Activated naive CD8-positive, alpha-beta T cell (primary cell): ENCODE results near the gene MUC3A.

ENCODE experiments used
- H3K27ac Mint-ChIP-seq: one replicate; pipeline ENCODE4 v1.8.0; 2021; ENCODE audit warnings: mixed read lengths
- H3K27me3 Mint-ChIP-seq: one replicate; pipeline ENCODE4 v1.8.0; 2021; ENCODE audit warnings: mixed read lengths
- H3K36me3 Mint-ChIP-seq: one replicate; pipeline ENCODE4 v1.8.0; 2021; ENCODE audit warnings: mixed read lengths
- H3K4me1 Mint-ChIP-seq: one replicate; pipeline ENCODE4 v1.8.0; 2021; ENCODE audit warnings: low read depth, mixed read lengths
- H3K4me3 Mint-ChIP-seq: one replicate; pipeline ENCODE4 v1.8.0; 2021; ENCODE audit warnings: mild to moderate bottlenecking, mixed read lengths
- H3K9me3 Mint-ChIP-seq: one replicate; pipeline ENCODE4 v1.8.0; 2021; ENCODE audit warnings: low read depth, mixed read lengths

MUC3A gene

GRCh38 chr7:100963386-100963785, 14.1 kb downstream of the MUC3A start:
- Mint-ChIP-seq H3K9me3 (no peaks in the 10 kb centered on the region), H3K27ac (no peak overlapping the region), H3K36me3 (no peaks in the 10 kb centered on the region), H3K27me3 (peaks cover 33% of the 10 kb centered on the region), H3K4me1 (peaks cover 23% of the 10 kb centered on the region), H3K4me3 (no peak overlapping the region)

- H3K4me3 Mint-ChIP-seq, result no peak overlapping the region
- no peak overlapping the region for H3K27ac Mint-ChIP-seq
- H3K27me3 Mint-ChIP-seq, result peaks cover 33% of the 10 kb centered on the region
- H3K4me1 Mint-ChIP-seq, result peaks cover 23% of the 10 kb centered on the region
- no peaks in the 10 kb centered on the region for H3K36me3 Mint-ChIP-seq
- H3K9me3 Mint-ChIP-seq, result no peaks in the 10 kb centered on the region
Measured at GRCh38 chr7:100963874-100964273, 14.5 kb downstream of the MUC3A start.

- no peaks in the 10 kb centered on the region for H3K36me3 Mint-ChIP-seq
- no peak overlapping the region for H3K4me3 Mint-ChIP-seq
- peaks cover 35% of the 10 kb centered on the region for H3K27me3 Mint-ChIP-seq
- no peak overlapping the region for H3K27ac Mint-ChIP-seq
- H3K9me3 Mint-ChIP-seq, result no peaks in the 10 kb centered on the region
- H3K4me1 Mint-ChIP-seq, result peaks cover 23% of the 10 kb centered on the region
Measured at GRCh38 chr7:100964630-100965029, 15.3 kb downstream of the MUC3A start.

- H3K9me3 Mint-ChIP-seq, result no peaks in the 10 kb centered on the region
- peaks cover 23% of the 10 kb centered on the region for H3K4me1 Mint-ChIP-seq
- H3K36me3 Mint-ChIP-seq, result no peaks in the 10 kb centered on the region
- no peak overlapping the region for H3K27ac Mint-ChIP-seq
- H3K4me3 Mint-ChIP-seq, result peak overlapping the region; percentile 84
- peaks cover 35% of the 10 kb centered on the region for H3K27me3 Mint-ChIP-seq
Measured at GRCh38 chr7:100965045-100965722, 15.8 kb downstream of the MUC3A start.

GRCh38 chr7:100965723-100966541, 16.6 kb downstream of the MUC3A start:
- H3K9me3 Mint-ChIP-seq, result no peaks in the 10 kb centered on the region
- peaks cover 23% of the 10 kb centered on the region for H3K4me1 Mint-ChIP-seq
- H3K4me3 Mint-ChIP-seq, result peak overlapping the region; percentile 84
- no peaks in the 10 kb centered on the region for H3K36me3 Mint-ChIP-seq
- no peak overlapping the region for H3K27ac Mint-ChIP-seq
- peaks cover 35% of the 10 kb centered on the region for H3K27me3 Mint-ChIP-seq

GRCh38 chr7:100966542-100967291, 17.4 kb downstream of the MUC3A start:
- H3K9me3 Mint-ChIP-seq, result no peaks in the 10 kb centered on the region
- no peaks in the 10 kb centered on the region for H3K36me3 Mint-ChIP-seq
- H3K27ac Mint-ChIP-seq, result no peak overlapping the region
- H3K4me1 Mint-ChIP-seq, result peaks cover 23% of the 10 kb centered on the region
- peaks cover 35% of the 10 kb centered on the region for H3K27me3 Mint-ChIP-seq
- H3K4me3 Mint-ChIP-seq, result peak overlapping the region; percentile 75

GRCh38 chr7:100967292-100967863, 18.0 kb downstream of the MUC3A start:
- peaks cover 23% of the 10 kb centered on the region for H3K4me1 Mint-ChIP-seq
- H3K9me3 Mint-ChIP-seq, result no peaks in the 10 kb centered on the region
- H3K27me3 Mint-ChIP-seq, result peaks cover 35% of the 10 kb centered on the region
- peak overlapping the region; percentile 75 for H3K4me3 Mint-ChIP-seq
- no peak overlapping the region for H3K27ac Mint-ChIP-seq
- H3K36me3 Mint-ChIP-seq, result no peaks in the 10 kb centered on the region

GRCh38 chr7:100968031-100968430, 18.7 kb downstream of the MUC3A start:
- Mint-ChIP-seq H3K27ac (no peak overlapping the region), H3K27me3 (peaks cover 33% of the 10 kb centered on the region), H3K4me3 (no peak overlapping the region), H3K4me1 (peaks cover 23% of the 10 kb centered on the region), H3K36me3 (no peaks in the 10 kb centered on the region), H3K9me3 (no peaks in the 10 kb centered on the region)

- Mint-ChIP-seq H3K27ac (no peak overlapping the region), H3K4me3 (no peak overlapping the region), H3K27me3 (peaks cover 30% of the 10 kb centered on the region)
Measured at GRCh38 chr7:100968650-100969049, 19.3 kb downstream of the MUC3A start.

GRCh38 chr7:100969066-100969615, 19.8 kb downstream of the MUC3A start, which contains the start of gene MUC12:
Gene MUC12, plus strand, starts transcription at chr7:100969565. Its CDS starts 58 bp downstream, at chr7:100969623.
- Mint-ChIP-seq H3K27ac (no peak within 1 kb of the TSS), H3K27me3 (peaks cover 29% of the 10 kb centered on the region), H3K36me3 (peaks cover 2% of the 10 kb centered on the region), H3K4me3 (no peak within 1 kb of the TSS), H3K4me1 (peaks cover 23% of the 10 kb centered on the region), H3K9me3 (peaks cover 3% of the 10 kb centered on the region)

More at GRCh38 chr7:100968650-100969049, 19.3 kb downstream of the MUC3A start:
- no peaks in the 10 kb centered on the region for H3K9me3 Mint-ChIP-seq
- no peaks in the 10 kb centered on the region for H3K36me3 Mint-ChIP-seq
- H3K4me1 Mint-ChIP-seq, result peaks cover 23% of the 10 kb centered on the region

- Mint-ChIP-seq H3K4me1 (peaks cover 13% of the 10 kb centered on the region), H3K36me3 (peaks cover 5% of the 10 kb centered on the region), H3K27me3 (peaks cover 17% of the 10 kb centered on the region), H3K9me3 (peaks cover 6% of the 10 kb centered on the region), H3K27ac (no peak overlapping the region), H3K4me3 (no peak overlapping the region)
Measured at GRCh38 chr7:100971111-100972001, 22.0 kb downstream of the MUC3A start.

- peaks cover 16% of the 10 kb centered on the region for H3K27me3 Mint-ChIP-seq
- peaks cover 5% of the 10 kb centered on the region for H3K36me3 Mint-ChIP-seq
- H3K9me3 Mint-ChIP-seq, result peaks cover 6% of the 10 kb centered on the region
- H3K27ac Mint-ChIP-seq, result no peak overlapping the region
- H3K4me3 Mint-ChIP-seq, result no peak overlapping the region
- H3K4me1 Mint-ChIP-seq, result peaks cover 9% of the 10 kb centered on the region
Measured at GRCh38 chr7:100972002-100972347, 22.6 kb downstream of the MUC3A start.

GRCh38 chr7:100974021-100974420, 24.7 kb downstream of the MUC3A start:
- no peak overlapping the region for H3K27ac Mint-ChIP-seq
- peaks cover 6% of the 10 kb centered on the region for H3K9me3 Mint-ChIP-seq
- no peak overlapping the region for H3K4me3 Mint-ChIP-seq
- H3K36me3 Mint-ChIP-seq, result peaks cover 5% of the 10 kb centered on the region
- H3K4me1 Mint-ChIP-seq, result no peaks in the 10 kb centered on the region
- peaks cover 6% of the 10 kb centered on the region for H3K27me3 Mint-ChIP-seq
